Hepatocyte (in vitro differentiated cells): Measurements from ENCODE around the gene LRRC1. TPM values are rescaled to one million over a fixed set of nuclear protein-coding genes. Genes with fewer than 3 reads are reported as not detected.

Experiments
- DNase-seq: peaks from one replicate; pipeline ENCODE4 v3.0.0-alpha.2; 2016; ENCODE audit warnings: low spot score
- H2AFZ ChIP-seq: fragments of 200-600 bp; sonication (generic); 2 replicates; pipeline ENCODE4 v1.6.0; 2016; ENCODE audit warnings: antibody characterized with exemption, mild to moderate bottlenecking
- H3K27ac ChIP-seq: fragments of 200-600 bp; sonication (generic); 2 replicates; pipeline ENCODE4 v1.5.1; 2016; ENCODE audit warnings: mild to moderate bottlenecking
- H3K27me3 ChIP-seq: fragments of 200-600 bp; sonication (generic); 2 replicates; pipeline ENCODE4 v1.6.1; 2016
- H3K36me3 ChIP-seq: fragments of 200-600 bp; sonication (generic); replicated peaks from 2 replicates; pipeline ENCODE4 v1.5.1; 2016; ENCODE audit warnings: low read depth; ENCODE audit not compliant: insufficient read depth
- H3K4me1 ChIP-seq: fragments of 200-600 bp; sonication (generic); 2 replicates; pipeline ENCODE4 v1.5.1; 2016; ENCODE audit warnings: mild to moderate bottlenecking, moderate library complexity; ENCODE audit not compliant: insufficient read depth
- H3K4me2 ChIP-seq: fragments of 200-600 bp; sonication (generic); 2 replicates; pipeline ENCODE4 v1.6.0; 2016
- H3K4me3 ChIP-seq: fragments of 200-600 bp; sonication (generic); 2 replicates; pipeline ENCODE4 v1.5.1; 2016; ENCODE audit warnings: mild to moderate bottlenecking
- H3K79me2 ChIP-seq: fragments of 200-600 bp; sonication (generic); 2 replicates; pipeline ENCODE4 v1.6.0; 2017; ENCODE audit warnings: mild to moderate bottlenecking
- H3K9me2 ChIP-seq: fragments of 200-600 bp; sonication (generic); replicated peaks from 2 replicates; pipeline ENCODE4 v1.6.0; 2017; ENCODE audit warnings: mild to moderate bottlenecking; ENCODE audit not compliant: insufficient read depth
- H3K9me3 ChIP-seq: fragments of 200-600 bp; sonication (generic); 2 replicates; pipeline ENCODE4 v1.5.1; 2016; ENCODE audit warnings: low read depth, mild to moderate bottlenecking
- H4K20me1 ChIP-seq: fragments of 200-600 bp; sonication (generic); 2 replicates; pipeline ENCODE4 v1.6.0; 2016; ENCODE audit warnings: mild to moderate bottlenecking; ENCODE audit not compliant: insufficient read depth, poor library complexity, severe bottlenecking
- CTCF ChIP-seq: fragments of 200-600 bp; sonication (generic); IDR thresholded peaks from 2 replicates; pipeline ENCODE4 v1.5.1; 2016; ENCODE audit warnings: antibody characterized with exemption, mild to moderate bottlenecking; ENCODE audit not compliant: poor library complexity
- EZH2 ChIP-seq: fragments of 200-600 bp; sonication (generic); IDR thresholded peaks from 2 replicates; pipeline ENCODE4 v1.6.1; 2016; ENCODE audit warnings: antibody characterized with exemption, mild to moderate bottlenecking, borderline replicate concordance
- EZH2phosphoT487 ChIP-seq: fragments of 200-600 bp; sonication (generic); IDR thresholded peaks from one replicate; pipeline ENCODE4 v1.6.1; 2018; ENCODE audit warnings: antibody characterized with exemption, mild to moderate bottlenecking, low read depth, moderate library complexity; ENCODE audit not compliant: unreplicated experiment, severe bottlenecking
- WGBS: methylation state at CpG from one replicate; pipeline ENCODE4 v1.1.6; 2016; ENCODE audit warnings: low lambda C conversion rate; ENCODE audit errors: missing lambda C conversion rate; 5-methylcytosine and 5-hydroxymethylcytosine counted together
- polyA plus RNA-seq: library from polyadenylated mRNA; unstranded; fragments of >200 nt; fragmentation: Nextera tagmentation; extraction: Ambion mirVana; gene quantifications from 2 replicates; pipeline ENCODE4 v1.2.1, GENCODE V29; 2016
- total RNA-seq: library from RNA; depleted of rRNA; stranded (reverse); fragments of >200 nt; gene quantifications from 2 replicates; pipeline ENCODE4 v1.2.3, GENCODE V29; 2014

Gene LRRC1
- total and polyA plus RNA-seq, 2 experiments from 2014 or later, result 54.3 to 61.4 TPM

DNA sequence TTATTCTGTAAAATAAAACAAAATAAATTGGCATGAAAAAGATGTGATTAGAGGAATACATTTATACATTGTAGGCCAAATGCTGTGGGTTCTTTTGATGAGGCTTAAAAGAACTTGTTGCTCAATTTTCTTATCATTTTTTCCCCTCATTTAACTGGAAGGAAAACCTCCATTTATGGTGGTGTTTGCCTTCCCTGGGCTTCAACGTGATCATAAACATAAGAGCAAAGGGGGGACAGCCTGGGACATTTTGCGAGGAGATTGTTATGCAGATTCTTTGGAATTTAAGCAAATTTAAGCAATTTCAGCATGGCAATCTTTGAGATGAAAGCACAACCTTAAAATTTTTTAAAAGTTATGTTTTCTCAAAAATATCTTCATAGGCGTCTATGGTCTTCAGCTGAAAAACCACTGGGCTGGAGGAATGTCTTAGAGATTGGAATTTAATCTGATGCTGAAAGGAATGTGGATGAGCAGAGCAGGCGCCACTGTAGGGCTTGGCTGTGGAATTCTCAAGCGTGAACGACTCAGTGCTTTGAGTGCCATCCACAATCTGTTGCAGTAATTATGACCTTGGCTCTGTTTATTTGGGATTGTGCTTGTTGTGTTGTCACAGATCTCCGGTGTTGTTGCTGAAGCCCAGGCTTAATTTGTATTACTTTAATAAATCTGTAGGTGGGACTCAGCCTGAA is 167.0 kb downstream of the LRRC1 start:
- DNase-seq, result peak; percentile 56
- Histone ChIP-seq H3K4me3 (no peak overlapping the region), H3K27me3 (no peaks in the 10 kb centered on the region), H4K20me1 (no peaks in the 10 kb centered on the region), H3K36me3 (no peaks in the 10 kb centered on the region), H3K4me2 (peak overlapping the region; percentile 13), H3K27ac (peak overlapping the region; percentile 65), H3K4me1 (peaks cover 10% of the 10 kb centered on the region), H3K9me2 (no peaks in the 10 kb centered on the region), H3K79me2 (no peaks in the 10 kb centered on the region), H2AFZ (no peak overlapping the region), H3K9me3 (no peaks in the 10 kb centered on the region)
- 23% methylated on average over 7 of the region's 7 CpGs for WGBS
- TF ChIP-seq EZH2 (no peak), EZH2phosphoT487 (no peak), CTCF (no peak)

DNA sequence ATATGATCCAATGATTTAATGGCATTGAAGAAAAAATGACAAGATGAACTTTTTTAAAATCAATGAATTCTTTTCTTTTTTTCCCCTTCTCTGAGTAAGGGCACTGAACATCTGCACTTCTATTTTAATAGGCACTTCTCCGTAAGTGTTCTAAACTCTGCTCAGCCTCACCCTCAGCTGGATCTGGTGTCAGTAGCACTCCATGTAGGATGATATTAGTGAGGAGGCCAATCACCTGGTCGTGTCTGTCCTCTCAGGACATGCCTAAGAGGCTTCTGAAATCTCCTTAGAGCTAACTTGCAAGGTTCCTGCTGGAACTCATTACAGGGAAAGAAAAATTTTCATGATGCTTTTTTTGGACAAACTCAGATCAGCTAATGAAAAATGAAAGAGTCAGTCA is 167.8 kb downstream of the LRRC1 start:
- TF ChIP-seq CTCF, result no peak
- TF ChIP-seq EZH2, result no peak
- TF ChIP-seq EZH2phosphoT487, result no peak
- peaks cover 10% of the 10 kb centered on the region for H3K4me1 ChIP-seq
- peak overlapping the region; percentile 65 for H3K27ac ChIP-seq
- H3K27me3 ChIP-seq, result no peaks in the 10 kb centered on the region
- no peak overlapping the region for H3K4me3 ChIP-seq
- H3K9me3 ChIP-seq, result no peaks in the 10 kb centered on the region
- H3K9me2 ChIP-seq, result no peaks in the 10 kb centered on the region
- H3K36me3 ChIP-seq, result no peaks in the 10 kb centered on the region
- no peaks in the 10 kb centered on the region for H4K20me1 ChIP-seq
- no peak overlapping the region for H3K4me2 ChIP-seq
- H3K79me2 ChIP-seq, result no peaks in the 10 kb centered on the region
- no peak for DNase-seq
- no peak overlapping the region for H2AFZ ChIP-seq
- WGBS, result 62% methylated on average over 2 of the region's 2 CpGs

DNA sequence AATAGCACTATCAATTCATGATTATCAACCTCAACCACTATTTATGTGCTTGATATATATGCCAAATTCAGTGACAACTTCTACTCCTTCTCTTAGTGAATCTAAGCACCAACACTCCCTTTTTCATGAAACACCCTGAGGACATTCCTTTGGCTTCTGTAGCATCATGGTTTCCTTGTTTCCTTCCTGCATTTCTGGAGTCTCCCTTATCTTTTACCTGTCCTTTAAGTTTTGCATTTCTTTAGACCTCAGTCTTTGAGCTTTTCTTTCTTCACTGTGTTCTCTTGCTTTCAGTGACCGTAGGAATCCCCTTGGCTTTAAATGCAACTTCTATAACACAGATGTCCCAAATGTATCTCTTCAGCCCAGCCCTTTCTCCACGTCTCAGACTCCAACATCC is 172.6 kb downstream of the LRRC1 start:
- Histone ChIP-seq H3K4me2 (no peak overlapping the region), H3K9me2 (no peaks in the 10 kb centered on the region), H4K20me1 (no peaks in the 10 kb centered on the region), H3K27me3 (no peaks in the 10 kb centered on the region), H3K4me3 (no peak overlapping the region), H3K4me1 (peaks cover under 1% of the 10 kb centered on the region), H3K9me3 (no peaks in the 10 kb centered on the region), H3K27ac (no peak overlapping the region), H2AFZ (no peak overlapping the region), H3K36me3 (no peaks in the 10 kb centered on the region), H3K79me2 (no peaks in the 10 kb centered on the region)
- TF ChIP-seq EZH2 (no peak), CTCF (no peak), EZH2phosphoT487 (no peak)
- 75% methylated on average over 2 of the region's 2 CpGs for WGBS
- no peak for DNase-seq

Other genes with a start within 250 kb of the LRRC1 start
- 38.8 and 52.6 TPM in 2 replicates for gene GCLC, start 249.9 kb upstream of the LRRC1 start, total RNA-seq
- 14.5 and 21.9 TPM in 2 replicates for gene GCLC, start 249.9 kb upstream of the LRRC1 start, polyA plus RNA-seq
- 1.6 and 3.5 TPM in 2 replicates for gene KLHL31, start 129.2 kb upstream of the LRRC1 start, total RNA-seq
- gene KLHL31, start 129.2 kb upstream of the LRRC1 start, polyA plus RNA-seq, result 0.46 and 1.4 TPM in 2 replicates